ENCODE results near the gene CHD2. TPM values are rescaled to one million over a fixed set of nuclear protein-coding genes. Genes with fewer than 3 reads are reported as not detected.
A peak's percentile ranks its signal among the peaks of the same experiment; 100 is the strongest.

Gene CHD2
- total and polyA plus RNA-seq, 4 experiments from 2014 or later, result 28.4 to 351 (median 224) TPM

- Histone ChIP-seq H3K4me3 (ENCODE audit: low read length in 2 of 2) (no peak overlapping the region), H3K36me3 (ENCODE audit: insufficient read depth, low read length) (peaks cover 82% of the 10 kb centered on the region), H3K4me1 (ENCODE audit: insufficient read depth, low read length) (no peaks in the 10 kb centered on the region), H3K27ac (ENCODE audit: low read depth, low read length) (no peak overlapping the region), H3K27me3 (ENCODE audit: insufficient read depth, low read length) (no peaks in the 10 kb centered on the region), H3K9me3 (ENCODE audit: control insufficient read depth in 1 of 2, low read length in 2 of 2) (no peaks in the 10 kb centered on the region)
- H3K4me3 Mint-ChIP-seq, result no peak overlapping the region
- H3K4me1 Mint-ChIP-seq, result peaks cover 0 to 4% (median 2%) of the 10 kb centered on the region in 4 donors
- POLR2A ChIA-PET (ENCODE audit: partially characterized antibody), result no interaction called here
- H3K36me3 Mint-ChIP-seq, result peaks cover 73 to 87% of the 10 kb centered on the region in 2 donors
- peaks cover 0 to 2% (median 0%) of the 10 kb centered on the region in 8 donors for H3K9me3 Mint-ChIP-seq
- DNase-seq, result no peak
- CTCF ChIA-PET (ENCODE audit: partially characterized antibody), result interaction anchor here (1.0 to 1.2 kb wide), 2 partner anchors 16 to 23 kb away, joined by 3 read pairs; no protein-coding TSS in a partner anchor
- intact Hi-C loops (cut with micrococcal nuclease), result no loop called here
- H3K27me3 Mint-ChIP-seq, result no peaks in the 10 kb centered on the region
- peak overlapping the region in 6 of 7 donors; percentile 10 to 89 (median 54) for H3K27ac Mint-ChIP-seq
These were observed 101.8 kb downstream of the CHD2 start for GRCh38 chr15:93001881-93002280.

- Mint-ChIP-seq H3K36me3 (peaks cover 72 to 88% of the 10 kb centered on the region in 2 donors), H3K4me1 (peaks cover 0 to 5% (median 2%) of the 10 kb centered on the region in 4 donors), H3K27me3 (no peaks in the 10 kb centered on the region), H3K4me3 (no peak overlapping the region), H3K27ac (peak overlapping the region in 5 of 7 donors; percentile 10 to 68 (median 42)), H3K9me3 (no peaks in the 10 kb centered on the region)
- Histone ChIP-seq H3K9me3 (ENCODE audit: control insufficient read depth in 1 of 2, low read length in 2 of 2) (no peaks in the 10 kb centered on the region), H3K4me3 (ENCODE audit: low read length in 2 of 2) (no peak overlapping the region), H3K27ac (ENCODE audit: low read depth, low read length) (no peak overlapping the region), H3K27me3 (ENCODE audit: insufficient read depth, low read length) (no peaks in the 10 kb centered on the region), H3K36me3 (ENCODE audit: insufficient read depth, low read length) (peaks cover 84% of the 10 kb centered on the region), H3K4me1 (ENCODE audit: insufficient read depth, low read length) (no peaks in the 10 kb centered on the region)
- CTCF ChIA-PET (ENCODE audit: partially characterized antibody), result interaction anchor here (1.1 kb wide), 1 partner anchor 25 kb away, joined by 3 read pairs; no protein-coding TSS in a partner anchor
- DNase-seq, result no peak
- intact Hi-C loops (cut with micrococcal nuclease), result no loop called here
- POLR2A ChIA-PET (ENCODE audit: partially characterized antibody), result no interaction called here
These were observed 105.0 kb downstream of the CHD2 start for GRCh38 chr15:93005133-93005532.

- ChIA-PET POLR2A (ENCODE audit: partially characterized antibody) (no interaction called here), CTCF (ENCODE audit: partially characterized antibody) (no interaction called here)
- H3K4me1 Mint-ChIP-seq, result peaks cover 0 to 5% (median 4%) of the 10 kb centered on the region in 4 donors
- peak overlapping the region in 5 of 7 donors; percentile 9 to 76 (median 48) for H3K27ac Mint-ChIP-seq
- H3K9me3 Mint-ChIP-seq, result no peaks in the 10 kb centered on the region
- H3K9me3 ChIP-seq (ENCODE audit: control insufficient read depth in 1 of 2, low read length in 2 of 2), result no peaks in the 10 kb centered on the region
- peaks cover 75 to 90% of the 10 kb centered on the region in 2 donors for H3K36me3 Mint-ChIP-seq
- no peak overlapping the region for H3K27ac ChIP-seq (ENCODE audit: low read depth, low read length)
- no peak overlapping the region for H3K4me3 Mint-ChIP-seq
- no peaks in the 10 kb centered on the region for H3K27me3 ChIP-seq (ENCODE audit: insufficient read depth, low read length)
- no peak for DNase-seq
- H3K4me1 ChIP-seq (ENCODE audit: insufficient read depth, low read length), result no peaks in the 10 kb centered on the region
- H3K36me3 ChIP-seq (ENCODE audit: insufficient read depth, low read length), result peaks cover 87% of the 10 kb centered on the region
- no peaks in the 10 kb centered on the region for H3K27me3 Mint-ChIP-seq
- intact Hi-C loops (cut with micrococcal nuclease), result no loop called here
- no peak overlapping the region for H3K4me3 ChIP-seq (ENCODE audit: low read length in 2 of 2)
These were observed 107.9 kb downstream of the CHD2 start for GRCh38 chr15:93007994-93008393.

DNA sequence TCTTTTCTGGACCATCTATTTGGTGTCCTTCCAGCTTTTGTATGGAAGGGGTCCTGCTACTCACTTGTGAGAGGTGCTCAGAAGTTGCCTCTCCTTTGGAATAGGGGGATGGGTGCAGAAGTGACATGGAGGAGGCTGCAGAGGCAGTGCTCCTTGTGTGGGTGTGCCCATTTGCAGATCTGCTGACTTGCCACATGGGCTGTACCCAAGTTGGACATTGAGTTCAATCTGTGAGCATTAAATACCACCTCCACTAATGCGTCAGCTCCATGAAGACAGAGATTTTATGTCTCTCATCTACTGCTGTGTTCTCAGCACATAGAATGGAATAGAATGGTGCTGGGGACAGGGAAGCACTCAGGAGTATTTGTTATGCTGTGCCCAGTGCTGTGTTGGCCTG is 112.7 kb downstream of the CHD2 start:
- Mint-ChIP-seq H3K27ac (peak overlapping the region in 1 of 7 donors; percentile 59), H3K4me1 (peaks cover 2 to 12% (median 5%) of the 10 kb centered on the region in 4 donors), H3K4me3 (no peak overlapping the region), H3K27me3 (no peaks in the 10 kb centered on the region), H3K9me3 (no peaks in the 10 kb centered on the region), H3K36me3 (peaks cover 78 to 91% of the 10 kb centered on the region in 2 donors)
- Histone ChIP-seq H3K27me3 (ENCODE audit: insufficient read depth, low read length) (no peaks in the 10 kb centered on the region), H3K27ac (ENCODE audit: low read depth, low read length) (no peak overlapping the region), H3K36me3 (ENCODE audit: insufficient read depth, low read length) (peaks cover 95% of the 10 kb centered on the region), H3K4me3 (ENCODE audit: low read length in 2 of 2) (no peak overlapping the region), H3K9me3 (ENCODE audit: control insufficient read depth in 1 of 2, low read length in 2 of 2) (no peaks in the 10 kb centered on the region), H3K4me1 (ENCODE audit: insufficient read depth, low read length) (no peaks in the 10 kb centered on the region)
- POLR2A ChIA-PET (ENCODE audit: partially characterized antibody), result no interaction called here
- DNase-seq, result no peak
- intact Hi-C loops (cut with micrococcal nuclease), result loop anchor here (10.0 kb wide), 2 partner anchors 48 to 218 kb away; no protein-coding TSS in a partner anchor
- CTCF ChIA-PET (ENCODE audit: partially characterized antibody), result no interaction called here

GRCh38 chr15:93017526-93017925 is 117.4 kb downstream of the CHD2 start:
- H3K9me3 Mint-ChIP-seq, result no peaks in the 10 kb centered on the region
- H3K36me3 ChIP-seq (ENCODE audit: insufficient read depth, low read length), result peaks cover 87% of the 10 kb centered on the region
- no peak for DNase-seq
- H3K4me1 Mint-ChIP-seq, result peaks cover 21 to 56% (median 37%) of the 10 kb centered on the region in 4 donors
- POLR2A ChIA-PET (ENCODE audit: partially characterized antibody), result no interaction called here
- H3K4me3 ChIP-seq (ENCODE audit: low read length in 2 of 2), result no peak overlapping the region
- intact Hi-C loops (cut with micrococcal nuclease), result loop anchor here (10.0 kb wide), 2 partner anchors 53 to 223 kb away; no protein-coding TSS in a partner anchor
- peaks cover 19% of the 10 kb centered on the region for H3K4me1 ChIP-seq (ENCODE audit: insufficient read depth, low read length)
- H3K27ac ChIP-seq (ENCODE audit: low read depth, low read length), result no peak overlapping the region
- H3K9me3 ChIP-seq (ENCODE audit: control insufficient read depth in 1 of 2, low read length in 2 of 2), result no peaks in the 10 kb centered on the region
- H3K4me3 Mint-ChIP-seq, result no peak overlapping the region
- peak overlapping the region in 3 of 7 donors; percentile 39 to 61 (median 60) for H3K27ac Mint-ChIP-seq
- H3K27me3 Mint-ChIP-seq, result no peaks in the 10 kb centered on the region
- H3K27me3 ChIP-seq (ENCODE audit: insufficient read depth, low read length), result no peaks in the 10 kb centered on the region
- CTCF ChIA-PET (ENCODE audit: partially characterized antibody), result interaction anchor here (0.7 to 4.0 kb wide), 9 partner anchors 10 to 1102 kb away, joined by 3 to 19 read pairs (median 5); no protein-coding TSS in a partner anchor
- peaks cover 84 to 92% of the 10 kb centered on the region in 2 donors for H3K36me3 Mint-ChIP-seq

DNA sequence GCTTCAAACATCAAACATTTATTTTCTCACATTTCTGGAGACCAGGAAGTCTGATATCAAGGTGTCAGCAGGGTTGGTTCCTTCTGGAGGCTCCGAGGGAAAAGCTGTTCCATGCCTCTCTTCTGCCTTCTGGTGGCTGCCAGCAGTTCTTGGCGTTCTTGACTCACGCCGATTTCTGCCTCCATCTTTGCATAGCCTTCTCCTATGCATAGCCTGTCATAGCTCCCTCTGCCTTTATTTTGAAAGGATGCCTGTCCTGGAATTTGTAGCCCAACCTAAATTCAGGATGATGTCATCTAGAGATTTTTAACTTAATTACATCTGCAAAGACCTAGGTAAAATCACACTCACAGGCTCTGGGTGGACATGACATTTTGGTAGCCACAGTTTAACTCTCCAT is 118.5 kb downstream of the CHD2 start:
- Histone ChIP-seq H3K27me3 (ENCODE audit: insufficient read depth, low read length) (no peaks in the 10 kb centered on the region), H3K9me3 (ENCODE audit: control insufficient read depth in 1 of 2, low read length in 2 of 2) (no peaks in the 10 kb centered on the region), H3K36me3 (ENCODE audit: insufficient read depth, low read length) (peaks cover 87% of the 10 kb centered on the region), H3K27ac (ENCODE audit: low read depth, low read length) (no peak overlapping the region), H3K4me1 (ENCODE audit: insufficient read depth, low read length) (peaks cover 24% of the 10 kb centered on the region), H3K4me3 (ENCODE audit: low read length in 2 of 2) (no peak overlapping the region)
- H3K9me3 Mint-ChIP-seq, result peaks cover 0 to 1% (median 0%) of the 10 kb centered on the region in 8 donors
- H3K36me3 Mint-ChIP-seq, result peaks cover 85 to 92% of the 10 kb centered on the region in 2 donors
- peak overlapping the region in 6 of 7 donors; percentile 39 to 88 (median 62) for H3K27ac Mint-ChIP-seq
- POLR2A ChIA-PET (ENCODE audit: partially characterized antibody), result no interaction called here
- no peak for DNase-seq
- H3K4me1 Mint-ChIP-seq, result peaks cover 30 to 66% (median 46%) of the 10 kb centered on the region in 4 donors
- CTCF ChIA-PET (ENCODE audit: partially characterized antibody), result interaction anchor here (1.1 to 4.0 kb wide), 7 partner anchors 9 to 1101 kb away, joined by 3 to 19 read pairs (median 5); no protein-coding TSS in a partner anchor
- no peaks in the 10 kb centered on the region for H3K27me3 Mint-ChIP-seq
- intact Hi-C loops (cut with micrococcal nuclease), result loop anchor here (10.0 kb wide), 2 partner anchors 54 to 224 kb away; no protein-coding TSS in a partner anchor
- H3K4me3 Mint-ChIP-seq, result no peak overlapping the region

- Histone ChIP-seq H3K36me3 (ENCODE audit: insufficient read depth, low read length) (peaks cover 89% of the 10 kb centered on the region), H3K4me1 (ENCODE audit: insufficient read depth, low read length) (peaks cover 24% of the 10 kb centered on the region), H3K27me3 (ENCODE audit: insufficient read depth, low read length) (no peaks in the 10 kb centered on the region), H3K27ac (ENCODE audit: low read depth, low read length) (no peak overlapping the region), H3K4me3 (ENCODE audit: low read length in 2 of 2) (no peak overlapping the region), H3K9me3 (ENCODE audit: control insufficient read depth in 1 of 2, low read length in 2 of 2) (no peaks in the 10 kb centered on the region)
- H3K4me1 Mint-ChIP-seq, result peaks cover 31 to 68% (median 48%) of the 10 kb centered on the region in 4 donors
- POLR2A ChIA-PET (ENCODE audit: partially characterized antibody), result no interaction called here
- H3K9me3 Mint-ChIP-seq, result peaks cover 0 to 1% (median 0%) of the 10 kb centered on the region in 8 donors
- CTCF ChIA-PET (ENCODE audit: partially characterized antibody), result interaction anchor here (1.3 to 4.0 kb wide), 4 partner anchors 11 to 222 kb away, joined by 3 to 19 read pairs (median 7); no protein-coding TSS in a partner anchor
- peak overlapping the region; percentile 7 to 92 (median 65) for H3K27ac Mint-ChIP-seq
- no peaks in the 10 kb centered on the region for H3K27me3 Mint-ChIP-seq
- intact Hi-C loops (cut with micrococcal nuclease), result loop anchor here (10.0 kb wide), 2 partner anchors 54 to 224 kb away; no protein-coding TSS in a partner anchor
- H3K4me3 Mint-ChIP-seq, result no peak overlapping the region
- DNase-seq, result no peak
- peaks cover 87 to 95% of the 10 kb centered on the region in 2 donors for H3K36me3 Mint-ChIP-seq
These were observed 119.0 kb downstream of the CHD2 start for GRCh38 chr15:93019090-93019489.

Data from CD4-positive, alpha-beta memory T cell (primary cell).